HepG2 (cell line): Measurements from ENCODE around the gene RBP5. TPM values are rescaled to one million over a fixed set of nuclear protein-coding genes. Genes with fewer than 3 reads are reported as not detected.

Source experiments
- EEA1 ChIP-seq: sonication (generic); formaldehyde crosslinking; IDR thresholded peaks from 2 replicates; pipeline ENCODE4 v1.5.1; 2020; ENCODE audit warnings: mild to moderate bottlenecking, missing genetic modification reagents, borderline replicate concordance
- FOXO1 ChIP-seq: sonication (generic); formaldehyde crosslinking; IDR thresholded peaks from 2 replicates; pipeline ENCODE4 v1.4.0; 2020; ENCODE audit warnings: missing genetic modification reagents
- HNRNPLL ChIP-seq: fragments of 200-400 bp; formaldehyde crosslinking; IDR thresholded peaks from 2 replicates; pipeline ENCODE4 v1.6.1; 2017; ENCODE audit warnings: mild to moderate bottlenecking, low read depth, low read length; ENCODE audit not compliant: poor library complexity, severe bottlenecking
- MIER2 ChIP-seq: IDR thresholded peaks from 2 replicates; pipeline ENCODE4 v1.6.1; 2016; ENCODE audit warnings: missing biosample characterization, missing genetic modification reagents
- NCOA1 ChIP-seq: sonication (generic); formaldehyde crosslinking; IDR thresholded peaks from 2 replicates; pipeline ENCODE4 v1.9.0; 2021; ENCODE audit warnings: missing genetic modification reagents
- NFRKB ChIP-seq: fragments of 450-650 bp; IDR thresholded peaks from 2 replicates; pipeline ENCODE4 v1.6.1; 2017
- RBAK ChIP-seq: sonication (generic); formaldehyde crosslinking; IDR thresholded peaks from 2 replicates; pipeline ENCODE4 v1.5.1; 2020; ENCODE audit warnings: mild to moderate bottlenecking, missing genetic modification reagents
- RBM22 ChIP-seq: fragments of 200-400 bp; formaldehyde crosslinking; optimal IDR thresholded peaks from 2 replicates; pipeline ENCODE3; 2017; ENCODE audit warnings: mild to moderate bottlenecking, low read length, moderate library complexity
- SOX13 ChIP-seq, 3 experiments: fragments of 450-650 bp in 1 of 3; sonication (generic) in 1 of 3; formaldehyde crosslinking in 1 of 3; IDR thresholded peaks in 2 of 3; conservative IDR thresholded peaks in 1 of 3; 2 replicates each; pipeline versions ENCODE4 v1.5.0 to v1.6.1; 2016 to 2020; ENCODE audit warnings: antibody characterized with exemption in 1 of 3, mild to moderate bottlenecking in 1 of 3, missing compliant biosample characterization in 1 of 3, missing genetic modification reagents in 1 of 3, moderate library complexity in 1 of 3
- ZNF12 ChIP-seq: sonication (generic); formaldehyde crosslinking; IDR thresholded peaks from 2 replicates; pipeline ENCODE4 v1.5.0; 2020; ENCODE audit warnings: missing genetic modification reagents
- ZNF34 ChIP-seq: sonication (generic); formaldehyde crosslinking; IDR thresholded peaks from 2 replicates; pipeline ENCODE4 v1.4.0; 2020; ENCODE audit warnings: mild to moderate bottlenecking, missing genetic modification reagents, borderline replicate concordance
- ZNF670 ChIP-seq: sonication (generic); formaldehyde crosslinking; IDR thresholded peaks from 2 replicates; pipeline ENCODE4 v1.8.0; 2022; ENCODE audit warnings: mild to moderate bottlenecking, missing genetic modification reagents, borderline replicate concordance
- ZNF674 ChIP-seq: sonication (generic); formaldehyde crosslinking; IDR thresholded peaks from 2 replicates; pipeline ENCODE4 v1.5.0; 2020; ENCODE audit warnings: low read depth, mild to moderate bottlenecking, missing genetic modification reagents
- ZNF777 ChIP-seq: sonication (generic); formaldehyde crosslinking; IDR thresholded peaks from 2 replicates; pipeline ENCODE4 v1.4.0; 2020; ENCODE audit warnings: missing genetic modification reagents
- ZNF879 ChIP-seq: sonication (generic); formaldehyde crosslinking; IDR thresholded peaks from 2 replicates; pipeline ENCODE4 v1.8.1; 2023; ENCODE audit warnings: missing genetic modification reagents
- polyA plus RNA-seq, 8 experiments: library from polyadenylated mRNA; depleted of rRNA in 3 of 8; stranded (reverse) in 7 of 8; unstranded in 1 of 8; fragments of >200 nt; fragmentation: Illumina TruSeq in 4 of 8; extraction: Trizol in 4 of 8; gene quantifications; 2 replicates each; pipeline versions ENCODE4 v1.2.1 to v1.2.3, GENCODE V29; 2011 to 2016; ENCODE audit warnings: low read depth in 4 of 8, missing spikeins in 1 of 8, mixed read lengths in 1 of 8; ENCODE audit not compliant: insufficient read depth in 1 of 8
- total RNA-seq, 5 experiments: library from RNA; depleted of rRNA; stranded (reverse); fragments of >200 nt; fragmentation: Illumina TruSeq; extraction: Trizol; gene quantifications; 2 replicates each; pipeline ENCODE4 v1.2.3, GENCODE V29; 2016; ENCODE audit warnings: low read depth in 1 of 5
- TF ChIP-seq, protein P1 (sequence below): sonication (generic); formaldehyde crosslinking; IDR thresholded peaks from 2 replicates; pipeline ENCODE4 v1.4.0; 2020; ENCODE audit warnings: mild to moderate bottlenecking, missing genetic modification reagents
- TF ChIP-seq, protein P2 (sequence below): sonication (generic); formaldehyde crosslinking; IDR thresholded peaks from 2 replicates; pipeline ENCODE4 v1.4.0; 2020; ENCODE audit warnings: missing genetic modification reagents
- TF ChIP-seq, protein P3 (sequence below): sonication (generic); formaldehyde crosslinking; IDR thresholded peaks from 2 replicates; pipeline ENCODE4 v1.5.1; 2020; ENCODE audit warnings: missing genetic modification reagents, mild to moderate bottlenecking, borderline replicate concordance
- TF ChIP-seq, protein P4 (sequence below): sonication (generic); formaldehyde crosslinking; IDR thresholded peaks from 2 replicates; pipeline ENCODE4 v1.8.0; 2022; ENCODE audit warnings: missing genetic modification reagents, mild to moderate bottlenecking, inconsistent platforms, borderline replicate concordance
- TF ChIP-seq, protein P5 (sequence below), 2 experiments: IDR thresholded peaks; 2 replicates each; pipeline ENCODE4 v1.6.1; 2011 to 2012; ENCODE audit warnings: low read length in 2 of 2, borderline replicate concordance in 1 of 2, low read depth in 1 of 2, mild to moderate bottlenecking in 1 of 2, moderate library complexity in 1 of 2

Gene RBP5
- total and polyA plus RNA-seq, 2 of the 13 experiments (the other 11 are each of a cell fraction or from before 2014, with no cell fraction given): 13.8 to 19.8 TPM

DNA sequence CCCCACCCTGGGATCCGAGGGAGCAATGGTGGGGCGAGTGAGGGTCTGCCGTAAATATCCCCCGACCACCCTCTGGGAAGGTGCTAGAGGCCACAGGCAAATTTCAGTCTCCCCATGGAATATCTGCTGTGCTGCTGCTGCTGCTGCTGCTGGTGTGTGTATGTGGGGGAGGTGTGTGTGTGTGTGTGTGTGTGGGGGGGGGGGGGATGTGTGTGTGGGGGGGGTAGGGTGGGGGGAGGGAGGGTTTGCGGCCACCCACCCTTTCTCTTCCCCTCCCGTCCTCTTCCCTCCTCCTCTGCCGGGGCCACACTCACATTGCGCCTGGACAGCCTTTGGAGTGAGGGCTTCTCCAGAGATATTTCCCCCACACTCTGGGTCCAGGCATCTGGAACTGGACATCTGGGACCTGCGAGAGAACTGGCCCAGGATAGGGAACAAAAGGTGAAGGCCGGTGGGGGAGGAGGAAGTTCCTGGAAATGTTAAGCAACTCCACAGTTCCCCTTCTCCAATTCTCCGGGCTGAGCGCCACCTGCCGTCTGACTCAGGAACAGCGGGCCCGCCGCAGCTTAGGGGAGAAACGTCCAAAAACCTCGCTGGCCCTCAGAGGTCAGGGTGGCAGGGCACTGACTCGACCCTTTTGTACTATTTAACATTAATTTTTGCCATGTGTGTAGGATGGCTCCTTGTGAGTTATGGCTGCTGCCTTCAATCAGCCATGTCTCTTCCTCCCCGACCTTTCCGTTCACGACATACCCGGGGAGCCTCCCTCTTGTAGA is 19.7 kb downstream of the RBP5 start, which contains the start of gene C1RL (continued):
- TF ChIP-seq, protein P1, sequence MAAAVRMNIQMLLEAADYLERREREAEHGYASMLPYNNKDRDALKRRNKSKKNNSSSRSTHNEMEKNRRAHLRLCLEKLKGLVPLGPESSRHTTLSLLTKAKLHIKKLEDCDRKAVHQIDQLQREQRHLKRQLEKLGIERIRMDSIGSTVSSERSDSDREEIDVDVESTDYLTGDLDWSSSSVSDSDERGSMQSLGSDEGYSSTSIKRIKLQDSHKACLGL: no peak
- no peak for TF ChIP-seq EEA1 (CRISPR knock-in tag)
- no peak for TF ChIP-seq MIER2 (CRISPR knock-in tag)
- no peak for TF ChIP-seq RBAK (CRISPR knock-in tag)
- TF ChIP-seq ZNF670: no peak
- no peak for TF ChIP-seq ZNF34 (CRISPR knock-in tag)
- TF ChIP-seq, protein P2, sequence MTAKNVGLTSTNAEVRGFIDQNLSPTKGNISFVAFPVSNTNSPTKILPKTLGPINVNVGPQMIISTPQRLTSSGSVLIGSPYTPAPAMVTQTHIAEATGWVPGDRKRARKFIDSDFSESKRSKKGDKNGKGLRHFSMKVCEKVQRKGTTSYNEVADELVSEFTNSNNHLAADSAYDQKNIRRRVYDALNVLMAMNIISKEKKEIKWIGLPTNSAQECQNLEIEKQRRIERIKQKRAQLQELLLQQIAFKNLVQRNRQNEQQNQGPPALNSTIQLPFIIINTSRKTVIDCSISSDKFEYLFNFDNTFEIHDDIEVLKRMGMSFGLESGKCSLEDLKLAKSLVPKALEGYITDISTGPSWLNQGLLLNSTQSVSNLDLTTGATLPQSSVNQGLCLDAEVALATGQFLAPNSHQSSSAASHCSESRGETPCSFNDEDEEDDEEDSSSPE (CRISPR knock-in tag): no peak
- no peak for TF ChIP-seq SOX13 (IDR thresholded peaks at IDR 0.05)
- peak in 1 of 2 experiments; percentile 77; a peak in 2 of 4 replicates for TF ChIP-seq SOX13 (CRISPR knock-in tag; conservative IDR thresholded peaks at IDR 0.05 in 1 of 2, IDR thresholded peaks at IDR 0.05 in 1 of 2)
- TF ChIP-seq NCOA1 (CRISPR knock-in tag): no peak
- peak; percentile 74; the same call in 1 of the 2 replicates for TF ChIP-seq ZNF12
- peak; percentile 22; the same call in 1 of the 2 replicates for TF ChIP-seq ZNF777 (CRISPR knock-in tag)
- TF ChIP-seq, protein P3, sequence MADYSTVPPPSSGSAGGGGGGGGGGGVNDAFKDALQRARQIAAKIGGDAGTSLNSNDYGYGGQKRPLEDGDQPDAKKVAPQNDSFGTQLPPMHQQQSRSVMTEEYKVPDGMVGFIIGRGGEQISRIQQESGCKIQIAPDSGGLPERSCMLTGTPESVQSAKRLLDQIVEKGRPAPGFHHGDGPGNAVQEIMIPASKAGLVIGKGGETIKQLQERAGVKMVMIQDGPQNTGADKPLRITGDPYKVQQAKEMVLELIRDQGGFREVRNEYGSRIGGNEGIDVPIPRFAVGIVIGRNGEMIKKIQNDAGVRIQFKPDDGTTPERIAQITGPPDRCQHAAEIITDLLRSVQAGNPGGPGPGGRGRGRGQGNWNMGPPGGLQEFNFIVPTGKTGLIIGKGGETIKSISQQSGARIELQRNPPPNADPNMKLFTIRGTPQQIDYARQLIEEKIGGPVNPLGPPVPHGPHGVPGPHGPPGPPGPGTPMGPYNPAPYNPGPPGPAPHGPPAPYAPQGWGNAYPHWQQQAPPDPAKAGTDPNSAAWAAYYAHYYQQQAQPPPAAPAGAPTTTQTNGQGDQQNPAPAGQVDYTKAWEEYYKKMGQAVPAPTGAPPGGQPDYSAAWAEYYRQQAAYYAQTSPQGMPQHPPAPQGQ (CRISPR knock-in tag): no peak
- TF ChIP-seq ZNF879: no peak
- TF ChIP-seq HNRNPLL: no peak
- no peak; the same call in 1 of the 2 replicates for TF ChIP-seq FOXO1 (CRISPR knock-in tag)
- no peak for TF ChIP-seq ZNF674 (CRISPR knock-in tag)
- TF ChIP-seq NFRKB: no peak
- TF ChIP-seq RBM22: peak; percentile 68
- TF ChIP-seq, protein P4, sequence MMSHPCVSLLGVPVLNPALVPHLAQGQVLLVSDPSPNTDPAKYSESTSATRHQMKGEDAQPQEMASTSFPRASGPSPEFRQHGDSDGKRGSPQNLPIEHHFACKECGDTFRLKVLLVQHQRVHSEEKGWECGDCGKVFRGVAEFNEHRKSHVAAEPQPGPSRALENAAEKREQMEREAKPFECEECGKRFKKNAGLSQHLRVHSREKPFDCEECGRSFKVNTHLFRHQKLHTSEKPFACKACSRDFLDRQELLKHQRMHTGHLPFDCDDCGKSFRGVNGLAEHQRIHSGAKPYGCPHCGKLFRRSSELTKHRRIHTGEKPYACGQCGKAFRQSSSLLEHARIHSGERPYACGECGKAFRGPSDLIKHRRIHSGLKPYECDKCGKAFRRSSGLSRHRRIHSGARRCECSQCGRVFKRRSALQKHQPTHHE (CRISPR knock-in tag): no peak
- TF ChIP-seq, protein P5, sequence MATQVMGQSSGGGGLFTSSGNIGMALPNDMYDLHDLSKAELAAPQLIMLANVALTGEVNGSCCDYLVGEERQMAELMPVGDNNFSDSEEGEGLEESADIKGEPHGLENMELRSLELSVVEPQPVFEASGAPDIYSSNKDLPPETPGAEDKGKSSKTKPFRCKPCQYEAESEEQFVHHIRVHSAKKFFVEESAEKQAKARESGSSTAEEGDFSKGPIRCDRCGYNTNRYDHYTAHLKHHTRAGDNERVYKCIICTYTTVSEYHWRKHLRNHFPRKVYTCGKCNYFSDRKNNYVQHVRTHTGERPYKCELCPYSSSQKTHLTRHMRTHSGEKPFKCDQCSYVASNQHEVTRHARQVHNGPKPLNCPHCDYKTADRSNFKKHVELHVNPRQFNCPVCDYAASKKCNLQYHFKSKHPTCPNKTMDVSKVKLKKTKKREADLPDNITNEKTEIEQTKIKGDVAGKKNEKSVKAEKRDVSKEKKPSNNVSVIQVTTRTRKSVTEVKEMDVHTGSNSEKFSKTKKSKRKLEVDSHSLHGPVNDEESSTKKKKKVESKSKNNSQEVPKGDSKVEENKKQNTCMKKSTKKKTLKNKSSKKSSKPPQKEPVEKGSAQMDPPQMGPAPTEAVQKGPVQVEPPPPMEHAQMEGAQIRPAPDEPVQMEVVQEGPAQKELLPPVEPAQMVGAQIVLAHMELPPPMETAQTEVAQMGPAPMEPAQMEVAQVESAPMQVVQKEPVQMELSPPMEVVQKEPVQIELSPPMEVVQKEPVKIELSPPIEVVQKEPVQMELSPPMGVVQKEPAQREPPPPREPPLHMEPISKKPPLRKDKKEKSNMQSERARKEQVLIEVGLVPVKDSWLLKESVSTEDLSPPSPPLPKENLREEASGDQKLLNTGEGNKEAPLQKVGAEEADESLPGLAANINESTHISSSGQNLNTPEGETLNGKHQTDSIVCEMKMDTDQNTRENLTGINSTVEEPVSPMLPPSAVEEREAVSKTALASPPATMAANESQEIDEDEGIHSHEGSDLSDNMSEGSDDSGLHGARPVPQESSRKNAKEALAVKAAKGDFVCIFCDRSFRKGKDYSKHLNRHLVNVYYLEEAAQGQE (IDR thresholded peaks at IDR 0.05; ENCODE audit: borderline replicate concordance in 1 of 2, low read depth in 1 of 2, low read length in 2 of 2): peak in 1 of 2 experiments; percentile 33; a peak in 1 of 4 replicates
